Loucy (cell line): ENCODE measurements around the gene KDM2B.

Source experiments
- CTCF ChIP-seq: fragments of 200-600 bp; sonication (generic); conservative IDR thresholded peaks from 2 replicates; pipeline ENCODE4 v1.5.1; 2014; ENCODE audit warnings: mild to moderate bottlenecking, antibody characterized with exemption, low read length
- EZH2phosphoT487 ChIP-seq: fragments of 200-600 bp; IDR thresholded peaks from 2 replicates; pipeline ENCODE4 v1.6.1; 2018; ENCODE audit warnings: antibody characterized with exemption, mild to moderate bottlenecking, moderate library complexity, borderline replicate concordance

- TF ChIP-seq CTCF = no peak
- no peak for TF ChIP-seq EZH2phosphoT487
Observed at GRCh38 chr12:121581686-121582429, 1.0 kb upstream of the KDM2B start.
